K562 (cell line): ENCODE measurements around the gene SHC1. TPM values are rescaled to one million over a fixed set of nuclear protein-coding genes. Genes with fewer than 3 reads are reported as not detected.

ENCODE experiments used
- ATAC-seq: fragments of 200-7000 bp; cut with Tn5 transposase; 3 replicates; pipeline ENCODE4 v1.9.1; 2020; ENCODE audit warnings: moderate library complexity
- BruUV-seq: library from RNA; stranded (reverse); fragments of 400-500 nt; replicated peaks from 2 replicates; lab custom pipeline; 2021; lab: Mats Ljungman, UMichigan
- CTCF ChIA-PET: fragments of 300-600 bp; formaldehyde crosslinking; extraction: SDS; loops from one replicate; lab custom pipeline; 2021; ENCODE audit warnings: low intra/inter-chr PET ratio; lab: Yijun Ruan, JAX
- POLR2A ChIA-PET: fragments of 300-600, 350-650 bp; sonication (Branson Sonifier 250); formaldehyde crosslinking; extraction: SDS; loops from one replicate; lab custom pipeline; 2021; ENCODE audit warnings: antibody characterized with exemption, inconsistent platforms; lab: Yijun Ruan, JAX
- DNase-seq, 4 experiments: peaks; one replicate each; pipeline versions ENCODE4 v3.0.0 to v3.0.0-alpha.2; 2011 to 2018; ENCODE audit warnings: low spot score in 3 of 4, mixed read lengths in 3 of 4; ENCODE audit errors: extremely low read depth in 1 of 4
- FAIRE-seq: peaks from 2 replicates; lab custom pipeline; 2011; peaks lifted over from hg19 to GRCh38; lab: Jason Lieb, UNC
- H2AFZ ChIP-seq: 2 replicates; pipeline ENCODE4 v1.6.0; 2011; ENCODE audit warnings: low read depth, low read length, control low read depth, inconsistent platforms
- H3K27ac ChIP-seq: fragments of 200-600 bp; 3 replicates; pipeline ENCODE4 v1.8.0; 2011; ENCODE audit warnings: low read depth, mild to moderate bottlenecking, control low read depth, inconsistent platforms, low read length, moderate library complexity, mixed read lengths; ENCODE audit errors: extremely low read depth
- H3K27me3 ChIP-seq, 2 experiments: fragments of 300-600 bp in 1 of 2; 2 replicates in 1 of 2; 3 replicates in 1 of 2; pipeline versions ENCODE4 v1.6.0 to v1.8.0; 2011; ENCODE audit warnings: inconsistent platforms in 2 of 2, low read length in 2 of 2, mild to moderate bottlenecking in 1 of 2, mixed read lengths in 1 of 2, moderate library complexity in 1 of 2; ENCODE audit not compliant: control insufficient read depth in 2 of 2, insufficient read depth in 2 of 2
- H3K36me3 ChIP-seq: fragments of 300-600 bp; 3 replicates; pipeline ENCODE4 v1.8.0; 2011; ENCODE audit warnings: mild to moderate bottlenecking, low read length, inconsistent platforms; ENCODE audit not compliant: control insufficient read depth, insufficient read depth
- H3K4me1 ChIP-seq, 2 experiments: fragments of 200-600 bp in 1 of 2; replicated peaks in 1 of 2; 2 replicates in 1 of 2; 3 replicates in 1 of 2; pipeline versions ENCODE4 v1.5.1 to v1.8.0; 2011; ENCODE audit warnings: inconsistent platforms in 2 of 2, low read length in 2 of 2, mild to moderate bottlenecking in 1 of 2, mixed read lengths in 1 of 2, moderate library complexity in 1 of 2; ENCODE audit not compliant: control insufficient read depth in 2 of 2, insufficient read depth in 2 of 2
- H3K4me2 ChIP-seq: 2 replicates; pipeline ENCODE4 v1.6.1; 2011; ENCODE audit warnings: low read length, control low read depth, inconsistent platforms, mixed read lengths; ENCODE audit not compliant: insufficient read depth
- H3K4me3 ChIP-seq: fragments of 200-600 bp; sonication (generic), shearing (Covaris generic); 2 replicates; pipeline ENCODE4 v1.5.1; 2016; ENCODE audit warnings: control low read depth, inconsistent platforms
- H3K79me2 ChIP-seq: fragments of 200-600 bp; 3 replicates; pipeline ENCODE4 v1.8.0; 2011; ENCODE audit warnings: low read length, inconsistent platforms; ENCODE audit not compliant: control insufficient read depth, insufficient read depth
- H3K9ac ChIP-seq, 2 experiments: 2 replicates each; pipeline versions ENCODE4 v1.6.0 to v1.6.1; 2011; ENCODE audit warnings: low read depth in 2 of 2, low read length in 2 of 2, control low read depth in 1 of 2, inconsistent platforms in 1 of 2, mild to moderate bottlenecking in 1 of 2, mixed read lengths in 1 of 2; ENCODE audit not compliant: insufficient read depth in 1 of 2
- H3K9me1 ChIP-seq: one replicate; pipeline ENCODE4 v1.6.0; 2011; ENCODE audit warnings: inconsistent platforms, mild to moderate bottlenecking, low read length, moderate library complexity; ENCODE audit not compliant: control insufficient read depth, insufficient read depth
- H3K9me3 ChIP-seq: replicated peaks from 2 replicates; pipeline ENCODE4 v1.5.1; 2011; ENCODE audit warnings: low read depth, low read length, inconsistent platforms; ENCODE audit not compliant: control insufficient read depth, insufficient read depth
- H4K20me1 ChIP-seq: replicated peaks from 2 replicates; pipeline ENCODE4 v1.6.1; 2011; ENCODE audit warnings: low read length, inconsistent platforms, mixed read lengths; ENCODE audit not compliant: control insufficient read depth, insufficient read depth
- CBX2 ChIP-seq: fragments of 200-600 bp; sonication (generic); IDR thresholded peaks from one replicate; pipeline ENCODE4 v1.6.1; 2012; ENCODE audit warnings: mild to moderate bottlenecking, low read length, inconsistent platforms; ENCODE audit not compliant: insufficient read depth, poor library complexity, severe bottlenecking
- ESRRA ChIP-seq: fragments of 450-650 bp; IDR thresholded peaks from 2 replicates; pipeline ENCODE4 v1.6.1; 2014; ENCODE audit warnings: low read depth, mild to moderate bottlenecking, moderate library complexity, borderline replicate concordance
- FUS ChIP-seq: fragments of 200-400 bp; formaldehyde crosslinking; optimal IDR thresholded peaks from 2 replicates; pipeline ENCODE3; 2017; ENCODE audit warnings: low read depth, low read length
- ILK ChIP-seq: fragments of 450-650 bp; IDR thresholded peaks from 2 replicates; pipeline ENCODE4 v1.6.1; 2016; ENCODE audit warnings: missing genetic modification characterization, low read depth, mild to moderate bottlenecking, missing compliant biosample characterization, moderate library complexity, borderline replicate concordance
- NFE2 ChIP-seq: IDR thresholded peaks from 2 replicates; pipeline ENCODE4 v1.6.1; 2014; ENCODE audit warnings: antibody characterized with exemption, low read depth
- NR2F6 ChIP-seq: fragments of 450-650 bp; formaldehyde crosslinking; IDR thresholded peaks from 2 replicates; pipeline ENCODE4 v1.4.0; 2020; ENCODE audit warnings: mild to moderate bottlenecking
- POLR3G ChIP-seq: IDR thresholded peaks from 2 replicates; pipeline ENCODE4 v1.6.1; 2011; ENCODE audit not compliant: insufficient read length, insufficient replicate concordance; ENCODE audit errors: extremely low read depth
- PTTG1 ChIP-seq: fragments of 450-650 bp; IDR thresholded peaks from 2 replicates; pipeline ENCODE4 v1.6.1; 2016; ENCODE audit warnings: low read depth, mild to moderate bottlenecking, missing genetic modification characterization, missing compliant biosample characterization
- RBM22 ChIP-seq: fragments of 200-400 bp; formaldehyde crosslinking; IDR thresholded peaks from 2 replicates; pipeline ENCODE4 v1.6.1; 2018; ENCODE audit warnings: low read length, low read depth; ENCODE audit not compliant: poor library complexity, severe bottlenecking
- SPI1 ChIP-seq: IDR thresholded peaks from 2 replicates; pipeline ENCODE4 v1.6.1; 2011; ENCODE audit warnings: low read depth, low read length, control low read depth, borderline replicate concordance
- TBP ChIP-seq: optimal IDR thresholded peaks from 2 replicates; pipeline ENCODE3; 2011; ENCODE audit warnings: low read depth, low read length, improper control_type of control experiment
- TFAP4 ChIP-seq: sonication (generic); formaldehyde crosslinking; IDR thresholded peaks from 2 replicates; pipeline ENCODE4 v1.8.0; 2022; ENCODE audit warnings: missing genetic modification reagents, mild to moderate bottlenecking, moderate library complexity, borderline replicate concordance
- ZC3H11A ChIP-seq: IDR thresholded peaks from 2 replicates; pipeline ENCODE4 v1.6.1; 2012; ENCODE audit warnings: low read depth, low read length, improper control_type of control experiment
- ZNF263 ChIP-seq: sonication (generic); formaldehyde crosslinking; IDR thresholded peaks from 2 replicates; pipeline ENCODE4 v1.8.0; 2022; ENCODE audit warnings: mild to moderate bottlenecking, missing genetic modification reagents, borderline replicate concordance
- WGBS: fragments of 100-300 bp; shearing (Covaris generic); methylation state at CpG from one replicate; pipeline ENCODE4 v1.1.6; 2016; ENCODE audit warnings: low coverage, mixed read lengths; ENCODE audit not compliant: insufficient coverage; ENCODE audit errors: missing lambda C conversion rate; 5-methylcytosine and 5-hydroxymethylcytosine counted together
- in situ Hi-C: fragments of 300-500 bp; cut with MboI; formaldehyde crosslinking; loops from 4 replicates; pipeline ENCODE4 v1.15.0; 2018; ENCODE audit warnings: inconsistent platforms, mixed read lengths
- intact Hi-C: fragments of 100-400 bp; cut with micrococcal nuclease; formaldehyde crosslinking; loops from 2 replicates; pipeline ENCODE4 v1.14.2; 2022
- polyA plus RNA-seq, 8 experiments: library from polyadenylated mRNA; depleted of rRNA in 4 of 8; stranded (reverse) in 5 of 8; unstranded in 3 of 8; fragments of >200 nt; fragmentation: Nextera tagmentation in 2 of 8; fragmentation: Illumina TruSeq in 1 of 8; extraction: Ambion mirVana in 2 of 8; extraction: Trizol in 1 of 8; gene quantifications; 2 replicates each; pipeline versions ENCODE4 v1.2.1 to v1.2.3, GENCODE V29; 2011 to 2014; ENCODE audit warnings: inconsistent platforms in 1 of 8, missing spikeins in 1 of 8
- total RNA-seq, 7 experiments: library from RNA; depleted of rRNA in 6 of 7; stranded (reverse); fragments of >200 nt in 6 of 7; fragmentation: Illumina TruSeq in 2 of 7; extraction: Trizol in 2 of 7; gene quantifications; 2 replicates each; pipeline versions ENCODE4 v1.2.1 to v1.2.3, GENCODE V29; 2011 to 2021; ENCODE audit warnings: low replicate concordance in 1 of 7
- TF ChIP-seq, protein P1 (sequence below): fragments of 450-650 bp; IDR thresholded peaks from 2 replicates; pipeline ENCODE4 v1.6.1; 2014; ENCODE audit warnings: low read depth, mild to moderate bottlenecking, moderate library complexity, borderline replicate concordance
- TF ChIP-seq, protein P2 (sequence below), 2 experiments: IDR thresholded peaks; 2 replicates each; pipeline ENCODE4 v1.6.1; 2012; ENCODE audit warnings: improper control_type of control experiment in 2 of 2, low read depth in 2 of 2, low read length in 2 of 2, borderline replicate concordance in 1 of 2

SHC1 gene
- total and polyA plus RNA-seq, 9 of the 15 experiments (the other 6 are each of a cell fraction or from before 2014, with no cell fraction given): 4.1 to 113 (median 51.9) TPM

- H4K20me1 ChIP-seq: no peaks in the 10 kb centered on the region
- H3K4me1 ChIP-seq: peaks cover 31 to 41% of the 10 kb centered on the region in 2 experiments
- no peaks in the 10 kb centered on the region for H3K79me2 ChIP-seq
- no peak for DNase-seq
- in situ Hi-C loops (no loop called here), intact Hi-C loops (no loop called here)
- no peak for ATAC-seq
- H3K4me3 ChIP-seq: no peak overlapping the region
- ChIA-PET POLR2A (interaction anchor here (0.6 to 1.8 kb wide), 5 partner anchors 9 to 283 kb away, joined by 3 to 7 read pairs (median 3); partner anchors contain the start of genes PYGO2 and SHC1), CTCF (no interaction called here)
- no peak overlapping the region for H2AFZ ChIP-seq
- 45% methylated on average over 6 of the region's 6 CpGs for whole genome bisulfite sequencing
- no peaks in the 10 kb centered on the region for H3K9me1 ChIP-seq
- H3K4me2 ChIP-seq: no peak overlapping the region
- H3K27ac ChIP-seq: no peak overlapping the region
- BruUV-seq: no TSS peak
- no peaks in the 10 kb centered on the region for H3K27me3 ChIP-seq
- H3K9me3 ChIP-seq: no peaks in the 10 kb centered on the region
- peaks cover under 1% of the 10 kb centered on the region; the same call in 2 of the 3 replicates for H3K36me3 ChIP-seq
- H3K9ac ChIP-seq: peak overlapping the region in 1 of 2 experiments; percentile 43; a peak in 1 of 4 replicates
- no peak for FAIRE-seq
- TF ChIP-seq POLR3G (no peak), PTTG1 (tag) (no peak), TFAP4 (CRISPR knock-in tag) (peak; percentile 3; the same call in 1 of the 2 replicates), ZC3H11A (no peak), ZNF263 (CRISPR knock-in tag) (peak; percentile 40; the same call in 1 of the 2 replicates), ILK (tag) (no peak), FUS (no peak), NFE2 (no peak), TBP (no peak), RBM22 (no peak), NR2F6 (CRISPR knock-in tag) (no peak), ESRRA (peak; percentile 60; the same call in 1 of the 2 replicates), SPI1 (no peak), CBX2 (no peak)
- TF ChIP-seq, protein P1, sequence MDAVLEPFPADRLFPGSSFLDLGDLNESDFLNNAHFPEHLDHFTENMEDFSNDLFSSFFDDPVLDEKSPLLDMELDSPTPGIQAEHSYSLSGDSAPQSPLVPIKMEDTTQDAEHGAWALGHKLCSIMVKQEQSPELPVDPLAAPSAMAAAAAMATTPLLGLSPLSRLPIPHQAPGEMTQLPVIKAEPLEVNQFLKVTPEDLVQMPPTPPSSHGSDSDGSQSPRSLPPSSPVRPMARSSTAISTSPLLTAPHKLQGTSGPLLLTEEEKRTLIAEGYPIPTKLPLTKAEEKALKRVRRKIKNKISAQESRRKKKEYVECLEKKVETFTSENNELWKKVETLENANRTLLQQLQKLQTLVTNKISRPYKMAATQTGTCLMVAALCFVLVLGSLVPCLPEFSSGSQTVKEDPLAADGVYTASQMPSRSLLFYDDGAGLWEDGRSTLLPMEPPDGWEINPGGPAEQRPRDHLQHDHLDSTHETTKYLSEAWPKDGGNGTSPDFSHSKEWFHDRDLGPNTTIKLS: no peak
- TF ChIP-seq, protein P2, sequence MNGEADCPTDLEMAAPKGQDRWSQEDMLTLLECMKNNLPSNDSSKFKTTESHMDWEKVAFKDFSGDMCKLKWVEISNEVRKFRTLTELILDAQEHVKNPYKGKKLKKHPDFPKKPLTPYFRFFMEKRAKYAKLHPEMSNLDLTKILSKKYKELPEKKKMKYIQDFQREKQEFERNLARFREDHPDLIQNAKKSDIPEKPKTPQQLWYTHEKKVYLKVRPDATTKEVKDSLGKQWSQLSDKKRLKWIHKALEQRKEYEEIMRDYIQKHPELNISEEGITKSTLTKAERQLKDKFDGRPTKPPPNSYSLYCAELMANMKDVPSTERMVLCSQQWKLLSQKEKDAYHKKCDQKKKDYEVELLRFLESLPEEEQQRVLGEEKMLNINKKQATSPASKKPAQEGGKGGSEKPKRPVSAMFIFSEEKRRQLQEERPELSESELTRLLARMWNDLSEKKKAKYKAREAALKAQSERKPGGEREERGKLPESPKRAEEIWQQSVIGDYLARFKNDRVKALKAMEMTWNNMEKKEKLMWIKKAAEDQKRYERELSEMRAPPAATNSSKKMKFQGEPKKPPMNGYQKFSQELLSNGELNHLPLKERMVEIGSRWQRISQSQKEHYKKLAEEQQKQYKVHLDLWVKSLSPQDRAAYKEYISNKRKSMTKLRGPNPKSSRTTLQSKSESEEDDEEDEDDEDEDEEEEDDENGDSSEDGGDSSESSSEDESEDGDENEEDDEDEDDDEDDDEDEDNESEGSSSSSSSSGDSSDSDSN (IDR thresholded peaks at IDR 0.05; ENCODE audit: borderline replicate concordance in 1 of 2, low read depth in 2 of 2, low read length in 2 of 2): no peak
Observed at GRCh38 chr1:154952664-154953063, 17.9 kb downstream of the SHC1 start.
